H1 (cell line): Measurements from ENCODE around the gene DOK6. TPM values are rescaled to one million over a fixed set of nuclear protein-coding genes. Genes with fewer than 3 reads are reported as not detected.

Source experiments
- CTCF ChIA-PET: fragments of 300-600 bp; sonication (Branson Sonifier 250); formaldehyde crosslinking; loops from one replicate; lab custom pipeline; 2021; ENCODE audit not compliant: partially characterized antibody; lab: Charles Lee
- POLR2A ChIA-PET: fragments of 300-600 bp; sonication (Branson Sonifier 250); formaldehyde crosslinking; loops from one replicate; lab custom pipeline; 2021; ENCODE audit warnings: inconsistent platforms; ENCODE audit not compliant: partially characterized antibody; lab: Charles Lee
- DNase-seq, 2 experiments: peaks; one replicate each; pipeline versions ENCODE4 v3.0.0 to v3.0.0-alpha.2; 2010 to 2022; ENCODE audit warnings: low spot score in 2 of 2, low read depth in 1 of 2, mixed read lengths in 1 of 2
- FAIRE-seq: peaks from 2 replicates; lab custom pipeline; 2011; peaks lifted over from hg19 to GRCh38; lab: Jason Lieb, UNC
- H2AFZ ChIP-seq: 2 replicates; pipeline ENCODE4 v1.8.1; 2012; ENCODE audit warnings: low read length, inconsistent platforms
- H2AK5ac ChIP-seq: 2 replicates; pipeline ENCODE4 v1.6.1; 2013; ENCODE audit warnings: low read depth, low read length
- H2BK120ac ChIP-seq: replicated peaks from 2 replicates; pipeline ENCODE3; 2013; ENCODE audit warnings: low read depth, low read length, inconsistent platforms
- H2BK12ac ChIP-seq: 2 replicates; pipeline ENCODE4 v1.6.1; 2013; ENCODE audit warnings: low read depth, low read length
- H2BK15ac ChIP-seq: 2 replicates; pipeline ENCODE4 v1.6.1; 2013; ENCODE audit warnings: low read length
- H2BK20ac ChIP-seq: 2 replicates; pipeline ENCODE4 v1.6.1; 2013; ENCODE audit warnings: low read length
- H2BK5ac ChIP-seq: 2 replicates; pipeline ENCODE4 v1.6.1; 2013; ENCODE audit warnings: low read depth, low read length
- H3K14ac ChIP-seq: 2 replicates; pipeline ENCODE4 v1.6.1; 2013; ENCODE audit warnings: inconsistent platforms; ENCODE audit not compliant: insufficient read length
- H3K18ac ChIP-seq: 2 replicates; pipeline ENCODE4 v1.6.1; 2013; ENCODE audit warnings: low read length; ENCODE audit errors: extremely low read depth
- H3K23ac ChIP-seq: 2 replicates; pipeline ENCODE4 v1.6.1; 2013; ENCODE audit warnings: inconsistent platforms; ENCODE audit not compliant: insufficient read length
- H3K23me2 ChIP-seq: 2 replicates; pipeline ENCODE4 v1.6.1; 2013; ENCODE audit warnings: low read depth, low read length
- H3K27ac ChIP-seq: 2 replicates; pipeline ENCODE4 v1.6.1; 2011; ENCODE audit warnings: low read depth, low read length, inconsistent platforms
- H3K27me3 ChIP-seq, 4 experiments: replicated peaks in 1 of 4; 1 replicate in 1 of 4; 2 replicates in 3 of 4; pipeline versions ENCODE4 v1.6.1 to v1.8.1; 2011 to 2013; ENCODE audit warnings: low read length in 3 of 4, mild to moderate bottlenecking in 3 of 4, inconsistent platforms in 2 of 4, mixed read lengths in 2 of 4, moderate library complexity in 1 of 4; ENCODE audit not compliant: control insufficient read depth in 3 of 4, insufficient read depth in 3 of 4; ENCODE audit errors: extremely low read depth in 1 of 4
- H3K36me3 ChIP-seq, 4 experiments: 2 replicates each; pipeline versions ENCODE4 v1.6.1 to v1.8.1; 2011 to 2013; ENCODE audit warnings: mild to moderate bottlenecking in 4 of 4, low read length in 3 of 4, moderate library complexity in 2 of 4, control low read depth in 1 of 4, inconsistent platforms in 1 of 4; ENCODE audit not compliant: insufficient read depth in 4 of 4, control insufficient read depth in 2 of 4
- H3K4ac ChIP-seq: replicated peaks from 2 replicates; pipeline ENCODE3; 2013; ENCODE audit warnings: low read length, low read depth, mixed read lengths, inconsistent platforms; ENCODE audit not compliant: insufficient read length
- H3K4me1 ChIP-seq, 4 experiments: replicated peaks in 1 of 4; 1 replicate in 1 of 4; 2 replicates in 3 of 4; pipeline versions ENCODE4 v1.6.1 to v1.8.1; 2011 to 2013; ENCODE audit warnings: low read length in 3 of 4, inconsistent platforms in 2 of 4, mixed read lengths in 1 of 4; ENCODE audit not compliant: insufficient read depth in 4 of 4, control insufficient read depth in 3 of 4
- H3K4me2 ChIP-seq, 2 experiments: 2 replicates each; pipeline versions ENCODE4 v1.6.1 to v1.8.1; 2011 to 2013; ENCODE audit warnings: low read depth in 2 of 2, low read length in 2 of 2, control low read depth in 1 of 2, inconsistent platforms in 1 of 2, mild to moderate bottlenecking in 1 of 2; ENCODE audit not compliant: insufficient read depth in 1 of 2
- H3K4me3 ChIP-seq, 4 experiments: fragments of 200-600, 300-600 bp in 1 of 4; sonication (generic), shearing (Covaris generic), sonication (Bioruptor Twin) in 1 of 4; 2 replicates each; pipeline versions ENCODE4 v1.5.1 to v1.8.1; 2011 to 2016; ENCODE audit warnings: low read length in 4 of 4, low read depth in 3 of 4, control low read depth in 2 of 4, inconsistent platforms in 2 of 4, mild to moderate bottlenecking in 2 of 4, mixed read lengths in 1 of 4, moderate library complexity in 1 of 4; ENCODE audit not compliant: insufficient read depth in 2 of 4; ENCODE audit errors: extremely low read depth in 1 of 4
- H3K56ac ChIP-seq: replicated peaks from 2 replicates; pipeline ENCODE3; 2013; ENCODE audit warnings: low read depth, mild to moderate bottlenecking, mixed read lengths, low read length, inconsistent platforms; ENCODE audit not compliant: insufficient read length
- H3K79me1 ChIP-seq: 2 replicates; pipeline ENCODE4 v1.6.1; 2013; ENCODE audit warnings: low read depth, low read length, control low read depth
- H3K79me2 ChIP-seq, 2 experiments: 2 replicates each; pipeline versions ENCODE4 v1.6.1 to v1.8.1; 2012 to 2013; ENCODE audit warnings: low read length in 2 of 2, mild to moderate bottlenecking in 2 of 2, inconsistent platforms in 1 of 2; ENCODE audit not compliant: insufficient read depth in 2 of 2, control insufficient read depth in 1 of 2
- H3K9ac ChIP-seq, 4 experiments: replicated peaks in 1 of 4; 1 replicate in 1 of 4; 2 replicates in 3 of 4; pipeline versions ENCODE4 v1.6.1 to v1.8.1; 2011 to 2013; ENCODE audit warnings: low read depth in 3 of 4, low read length in 3 of 4, control low read depth in 2 of 4, mild to moderate bottlenecking in 2 of 4, moderate library complexity in 2 of 4, inconsistent platforms in 1 of 4; ENCODE audit errors: extremely low read depth in 1 of 4
- H3K9me3 ChIP-seq, 2 experiments: 2 replicates each; pipeline versions ENCODE4 v1.6.1 to v1.8.1; 2012 to 2013; ENCODE audit warnings: mild to moderate bottlenecking in 2 of 2, moderate library complexity in 2 of 2, control low read depth in 1 of 2, inconsistent platforms in 1 of 2, low read depth in 1 of 2, low read length in 1 of 2, mixed read lengths in 1 of 2; ENCODE audit not compliant: insufficient read depth in 2 of 2
- H4K20me1 ChIP-seq, 2 experiments: replicated peaks in 1 of 2; 2 replicates each; pipeline versions ENCODE3 to v1.8.1; 2011 to 2013; ENCODE audit warnings: inconsistent platforms in 2 of 2, low read length in 2 of 2, mild to moderate bottlenecking in 1 of 2; ENCODE audit not compliant: insufficient read depth in 2 of 2, control insufficient read depth in 1 of 2
- H4K5ac ChIP-seq: 2 replicates; pipeline ENCODE4 v1.6.1; 2013; ENCODE audit warnings: low read length, low read depth, mixed read lengths, inconsistent platforms; ENCODE audit not compliant: insufficient read length
- H4K8ac ChIP-seq: 2 replicates; pipeline ENCODE4 v1.8.0; 2013; ENCODE audit warnings: mild to moderate bottlenecking, moderate library complexity, low read length, inconsistent platforms; ENCODE audit not compliant: insufficient read depth; ENCODE audit errors: extremely low read depth
- H4K91ac ChIP-seq: replicated peaks from 2 replicates; pipeline ENCODE3; 2013; ENCODE audit warnings: low read length, mixed read lengths, inconsistent platforms; ENCODE audit not compliant: insufficient read length
- CBX5 ChIP-seq: fragments of 300-800, 300-1000 bp; sonication (generic); IDR thresholded peaks from 2 replicates; pipeline ENCODE4 v1.7.1; 2016; ENCODE audit warnings: antibody characterized with exemption, low read length, low read depth
- EP300 ChIP-seq, 2 experiments: IDR thresholded peaks; 1 replicate in 1 of 2; 2 replicates in 1 of 2; pipeline ENCODE4 v1.6.1; 2011 to 2012; ENCODE audit warnings: low read depth in 2 of 2, low read length in 2 of 2, mild to moderate bottlenecking in 2 of 2, borderline replicate concordance in 1 of 2, inconsistent platforms in 1 of 2, moderate library complexity in 1 of 2
- RXRA ChIP-seq: IDR thresholded peaks from 2 replicates; pipeline ENCODE4 v1.6.1; 2011; ENCODE audit warnings: low read depth, mild to moderate bottlenecking, low read length, moderate library complexity; ENCODE audit not compliant: insufficient read depth
- USF2 ChIP-seq: IDR thresholded peaks from 2 replicates; pipeline ENCODE4 v1.6.1; 2011; ENCODE audit warnings: low read length, improper control_type of control experiment
- WGBS, 2 experiments: shearing (Covaris generic) in 1 of 2; methylation state at CpG; one replicate each; pipeline versions ENCODE4 v1.1.6 to v1.1.7; 2013 to 2015; ENCODE audit warnings: low lambda C conversion rate in 2 of 2, mixed read lengths in 2 of 2, inconsistent platforms in 1 of 2, low coverage in 1 of 2, missing lambda C conversion rate in 1 of 2; ENCODE audit not compliant: insufficient replicate concordance in 2 of 2, insufficient coverage in 1 of 2, insufficient read length in 1 of 2; ENCODE audit errors: extremely low coverage in 1 of 2, missing lambda C conversion rate in 1 of 2; 5-methylcytosine and 5-hydroxymethylcytosine counted together
- polyA plus RNA-seq, 7 experiments: library from polyadenylated mRNA; depleted of rRNA in 3 of 7; stranded (reverse) in 5 of 7; unstranded in 2 of 7; fragments of >200 nt in 5 of 7; fragments of 200-250 nt in 2 of 7; gene quantifications; 1 replicate in 5 of 7; 2 replicates in 1 of 7; 4 replicates in 1 of 7; pipeline versions ENCODE4 v1.2.1 to v1.2.3, GENCODE V29; 2011 to 2013; ENCODE audit warnings: missing spikeins in 2 of 7, mixed read lengths in 2 of 7
- total RNA-seq: library from RNA; stranded (reverse); fragmentation: NEBNext Ultra II Directional; extraction: Animal tissue kit (Norgen Biotek cat#: 25700); gene quantifications from 2 replicates; pipeline ENCODE4 v1.2.1, GENCODE V29; 2021

DOK6 gene
- total and polyA plus RNA-seq, 2 of the 8 experiments (the other 6 are each of a cell fraction or from before 2014, with no cell fraction given), result 0.33 to 0.50 TPM

- no peak overlapping the region for H2BK120ac ChIP-seq
- FAIRE-seq (no peak), DNase-seq (no peak)
- no peak overlapping the region for H3K23ac ChIP-seq
- H4K91ac ChIP-seq, result no peak overlapping the region
- no peak overlapping the region for H2BK12ac ChIP-seq
- H3K4ac ChIP-seq, result no peak overlapping the region
- H3K4me3 ChIP-seq, result no peak overlapping the region
- no peak overlapping the region for H2BK15ac ChIP-seq
- no peak overlapping the region for H3K14ac ChIP-seq
- no peak overlapping the region for H2AK5ac ChIP-seq
- no peak overlapping the region for H3K27ac ChIP-seq
- 88% methylated on average over 4 of the region's 4 CpGs; no CpG with 5 or more reads in 1 of the 2 experiments for WGBS, 2 experiments
- no peak overlapping the region for H2BK5ac ChIP-seq
- H3K36me3 ChIP-seq, result no peaks in the 10 kb centered on the region
- no peaks in the 10 kb centered on the region for H3K4me1 ChIP-seq
- no peak overlapping the region for H2AFZ ChIP-seq
- H4K8ac ChIP-seq, result no peak overlapping the region
- CTCF ChIA-PET, result no interaction called here
- no peaks in the 10 kb centered on the region for H3K79me1 ChIP-seq
- H3K4me2 ChIP-seq, result no peak overlapping the region
- H3K9ac ChIP-seq, result no peak overlapping the region
- no peak overlapping the region for H2BK20ac ChIP-seq
- H3K27me3 ChIP-seq, result no peaks in the 10 kb centered on the region
- no peak overlapping the region for H3K18ac ChIP-seq
- H3K56ac ChIP-seq, result no peak overlapping the region
- no peaks in the 10 kb centered on the region for H3K23me2 ChIP-seq
- no peaks in the 10 kb centered on the region for H4K20me1 ChIP-seq
- H3K9me3 ChIP-seq, result 0 out of 4 replicates have a peak, but pooled peaks cover 0 to 5% of the 10 kb centered on the region in 2 experiments
- TF ChIP-seq CBX5 (no peak), USF2 (no peak), RXRA (no peak), EP300 (IDR thresholded peaks at IDR 0.05; ENCODE audit: borderline replicate concordance in 1 of 2, low read depth in 2 of 2, low read length in 2 of 2) (no peak)
- TF ChIP-seq, all 59 proteins: peak for 0
- Histone ChIP-seq H3K79me2 (no peaks in the 10 kb centered on the region), H4K5ac (no peak overlapping the region)
- POLR2A ChIA-PET, result no interaction called here
These were observed 43.5 kb downstream of the DOK6 start for GRCh38 chr18:69444221-69444620.
